ENCODE results near the gene IL3. TPM values are rescaled to one million over a fixed set of nuclear protein-coding genes. Genes with fewer than 3 reads are reported as not detected.

Gene IL3
- total RNA-seq, 2 experiments from 2014 or later = 0.47 to 1.5 TPM

DNA sequence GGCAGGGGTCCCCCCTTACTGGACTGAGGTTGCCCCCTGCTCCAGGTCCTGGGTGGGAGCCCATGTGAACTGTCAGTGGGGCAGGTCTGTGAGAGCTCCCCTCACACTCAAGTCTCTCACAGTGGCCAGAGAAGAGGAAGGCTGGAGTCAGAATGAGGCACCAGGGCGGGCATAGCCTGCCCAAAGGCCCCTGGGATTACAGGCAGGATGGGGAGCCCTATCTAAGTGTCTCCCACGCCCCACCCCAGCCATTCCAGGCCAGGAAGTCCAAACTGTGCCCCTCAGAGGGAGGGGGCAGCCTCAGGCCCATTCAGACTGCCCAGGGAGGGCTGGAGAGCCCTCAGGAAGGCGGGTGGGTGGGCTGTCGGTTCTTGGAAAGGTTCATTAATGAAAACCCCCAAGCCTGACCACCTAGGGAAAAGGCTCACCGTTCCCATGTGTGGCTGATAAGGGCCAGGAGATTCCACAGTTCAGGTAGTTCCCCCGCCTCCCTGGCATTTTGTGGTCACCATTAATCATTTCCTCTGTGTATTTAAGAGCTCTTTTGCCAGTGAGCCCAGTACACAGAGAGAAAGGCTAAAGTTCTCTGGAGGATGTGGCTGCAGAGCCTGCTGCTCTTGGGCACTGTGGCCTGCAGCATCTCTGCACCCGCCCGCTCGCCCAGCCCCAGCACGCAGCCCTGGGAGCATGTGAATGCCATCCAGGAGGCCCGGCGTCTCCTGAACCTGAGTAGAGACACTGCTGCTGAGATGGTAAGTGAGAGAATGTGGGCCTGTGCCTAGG is 13.0 kb downstream of the IL3 start, which contains the start of gene CSF2:
Gene CSF2 (plus strand): TSS at position 559 of the 783 bp plus-strand sequence. CDS start 35 bp downstream, at position 594.
- no peak for ATAC-seq
- Mint-ChIP-seq H3K9me3 (ENCODE audit: low read depth) (no peaks in the 10 kb centered on the region), H3K27ac (peak within 1 kb of the TSS; percentile 69), H3K27me3 (no peaks in the 10 kb centered on the region), H3K4me3 (peak within 1 kb of the TSS; percentile 26), H3K36me3 (no peaks in the 10 kb centered on the region), H3K4me1 (peaks cover 84% of the 10 kb centered on the region)
- CTCF ChIA-PET = interaction anchor here (1.0 to 2.9 kb wide), 6 partner anchors 11 to 107 kb away, joined by 3 to 15 read pairs (median 4); no protein-coding TSS in a partner anchor
- DNase-seq = no peak

DNA sequence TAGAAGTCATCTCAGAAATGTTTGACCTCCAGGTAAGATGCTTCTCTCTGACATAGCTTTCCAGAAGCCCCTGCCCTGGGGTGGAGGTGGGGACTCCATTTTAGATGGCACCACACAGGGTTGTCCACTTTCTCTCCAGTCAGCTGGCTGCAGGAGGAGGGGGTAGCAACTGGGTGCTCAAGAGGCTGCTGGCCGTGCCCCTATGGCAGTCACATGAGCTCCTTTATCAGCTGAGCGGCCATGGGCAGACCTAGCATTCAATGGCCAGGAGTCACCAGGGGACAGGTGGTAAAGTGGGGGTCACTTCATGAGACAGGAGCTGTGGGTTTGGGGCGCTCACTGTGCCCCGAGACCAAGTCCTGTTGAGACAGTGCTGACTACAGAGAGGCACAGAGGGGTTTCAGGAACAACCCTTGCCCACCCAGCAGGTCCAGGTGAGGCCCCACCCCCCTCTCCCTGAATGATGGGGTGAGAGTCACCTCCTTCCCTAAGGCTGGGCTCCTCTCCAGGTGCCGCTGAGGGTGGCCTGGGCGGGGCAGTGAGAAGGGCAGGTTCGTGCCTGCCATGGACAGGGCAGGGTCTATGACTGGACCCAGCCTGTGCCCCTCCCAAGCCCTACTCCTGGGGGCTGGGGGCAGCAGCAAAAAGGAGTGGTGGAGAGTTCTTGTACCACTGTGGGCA is 13.8 kb downstream of the IL3 start:
- peak overlapping the region; percentile 69 for H3K27ac Mint-ChIP-seq
- peak overlapping the region; percentile 26 for H3K4me3 Mint-ChIP-seq
- no peaks in the 10 kb centered on the region for H3K36me3 Mint-ChIP-seq
- CTCF ChIA-PET = interaction anchor here (1.0 to 2.9 kb wide), 4 partner anchors 12 to 106 kb away, joined by 3 to 15 read pairs (median 4); no protein-coding TSS in a partner anchor
- H3K27me3 Mint-ChIP-seq = no peaks in the 10 kb centered on the region
- H3K9me3 Mint-ChIP-seq (ENCODE audit: low read depth) = no peaks in the 10 kb centered on the region
- ATAC-seq (no peak), DNase-seq (no peak)
- peaks cover 84% of the 10 kb centered on the region for H3K4me1 Mint-ChIP-seq

DNA sequence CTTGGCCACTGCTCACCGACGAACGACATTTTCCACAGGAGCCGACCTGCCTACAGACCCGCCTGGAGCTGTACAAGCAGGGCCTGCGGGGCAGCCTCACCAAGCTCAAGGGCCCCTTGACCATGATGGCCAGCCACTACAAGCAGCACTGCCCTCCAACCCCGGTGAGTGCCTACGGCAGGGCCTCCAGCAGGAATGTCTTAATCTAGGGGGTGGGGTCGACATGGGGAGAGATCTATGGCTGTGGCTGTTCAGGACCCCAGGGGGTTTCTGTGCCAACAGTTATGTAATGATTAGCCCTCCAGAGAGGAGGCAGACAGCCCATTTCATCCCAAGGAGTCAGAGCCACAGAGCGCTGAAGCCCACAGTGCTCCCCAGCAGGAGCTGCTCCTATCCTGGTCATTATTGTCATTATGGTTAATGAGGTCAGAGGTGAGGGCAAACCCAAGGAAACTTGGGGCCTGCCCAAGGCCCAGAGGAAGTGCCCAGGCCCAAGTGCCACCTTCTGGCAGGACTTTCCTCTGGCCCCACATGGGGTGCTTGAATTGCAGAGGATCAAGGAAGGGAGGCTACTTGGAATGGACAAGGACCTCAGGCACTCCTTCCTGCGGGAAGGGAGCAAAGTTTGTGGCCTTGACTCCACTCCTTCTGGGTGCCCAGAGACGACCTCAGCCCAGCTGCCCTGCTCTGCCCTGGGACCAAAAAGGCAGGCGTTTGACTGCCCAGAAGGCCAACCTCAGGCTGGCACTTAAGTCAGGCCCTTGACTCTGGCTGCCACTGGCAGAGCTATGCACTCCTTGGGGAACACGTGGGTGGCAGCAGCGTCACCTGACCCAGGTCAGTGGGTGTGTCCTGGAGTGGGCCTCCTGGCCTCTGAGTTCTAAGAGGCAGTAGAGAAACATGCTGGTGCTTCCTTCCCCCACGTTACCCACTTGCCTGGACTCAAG is 14.6 kb downstream of the IL3 start:
- DNase-seq = peak; percentile 71
- peaks cover 85% of the 10 kb centered on the region for H3K4me1 Mint-ChIP-seq
- peak overlapping the region; percentile 25 for H3K4me3 Mint-ChIP-seq
- H3K36me3 Mint-ChIP-seq = no peaks in the 10 kb centered on the region
- H3K9me3 Mint-ChIP-seq (ENCODE audit: low read depth) = no peaks in the 10 kb centered on the region
- peak overlapping the region; percentile 68 for H3K27ac Mint-ChIP-seq
- peak; percentile 51 for ATAC-seq
- no peaks in the 10 kb centered on the region for H3K27me3 Mint-ChIP-seq
- CTCF ChIA-PET = interaction anchor here (0.7 to 2.9 kb wide), 5 partner anchors 9 to 105 kb away, joined by 3 to 15 read pairs (median 4); no protein-coding TSS in a partner anchor

DNA sequence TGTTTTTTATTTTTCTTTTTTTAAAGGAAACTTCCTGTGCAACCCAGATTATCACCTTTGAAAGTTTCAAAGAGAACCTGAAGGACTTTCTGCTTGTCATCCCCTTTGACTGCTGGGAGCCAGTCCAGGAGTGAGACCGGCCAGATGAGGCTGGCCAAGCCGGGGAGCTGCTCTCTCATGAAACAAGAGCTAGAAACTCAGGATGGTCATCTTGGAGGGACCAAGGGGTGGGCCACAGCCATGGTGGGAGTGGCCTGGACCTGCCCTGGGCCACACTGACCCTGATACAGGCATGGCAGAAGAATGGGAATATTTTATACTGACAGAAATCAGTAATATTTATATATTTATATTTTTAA is 15.2 kb downstream of the IL3 start:
- Mint-ChIP-seq H3K27me3 (no peaks in the 10 kb centered on the region), H3K4me3 (peak overlapping the region; percentile 16), H3K9me3 (ENCODE audit: low read depth) (no peaks in the 10 kb centered on the region), H3K4me1 (peaks cover 82% of the 10 kb centered on the region), H3K27ac (peak overlapping the region; percentile 68), H3K36me3 (no peaks in the 10 kb centered on the region)
- CTCF ChIA-PET = interaction anchor here (0.7 to 1.0 kb wide), 2 partner anchors 10 to 13 kb away, joined by 3 to 4 read pairs; no protein-coding TSS in a partner anchor
- ATAC-seq = no peak
- no peak for DNase-seq

DNA sequence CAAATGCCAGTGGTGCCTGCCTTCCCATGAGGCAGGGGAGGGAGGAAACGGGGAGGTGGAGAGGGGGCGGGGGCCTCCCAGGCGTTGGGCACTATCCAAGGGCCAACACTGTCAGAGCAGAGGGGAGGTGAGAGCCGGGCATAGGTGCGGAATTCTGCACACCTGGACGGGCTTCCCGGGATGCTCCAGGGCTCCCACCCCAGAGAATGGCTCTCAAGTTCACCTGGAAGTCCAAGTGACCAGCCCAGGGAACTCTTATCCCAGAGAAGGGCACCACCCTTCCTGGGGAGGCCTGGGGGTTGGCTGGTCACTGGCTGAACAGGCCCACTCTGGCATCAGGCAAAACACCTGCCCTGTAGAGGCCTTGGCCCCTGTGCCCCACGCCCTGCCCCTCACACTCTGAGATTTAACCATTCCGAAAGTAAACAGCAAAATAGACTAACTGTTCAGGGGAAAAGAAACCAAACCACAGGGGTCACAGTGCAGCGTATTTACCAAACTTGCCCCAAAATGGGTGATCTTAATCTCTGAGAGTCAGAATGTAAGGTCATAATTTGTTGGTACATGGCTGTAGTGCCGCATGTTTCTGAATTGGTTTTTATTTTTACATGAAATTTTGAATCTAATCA is 15.9 kb downstream of the IL3 start:
- no peaks in the 10 kb centered on the region for H3K9me3 Mint-ChIP-seq (ENCODE audit: low read depth)
- CTCF ChIA-PET = interaction anchor here (0.7 to 2.5 kb wide), 4 partner anchors 11 to 13 kb away, joined by 3 to 9 read pairs (median 4); no protein-coding TSS in a partner anchor
- no peaks in the 10 kb centered on the region for H3K27me3 Mint-ChIP-seq
- no peak overlapping the region for H3K4me3 Mint-ChIP-seq
- ATAC-seq (peak; percentile 32), DNase-seq (no peak)
- H3K27ac Mint-ChIP-seq = peak overlapping the region; percentile 76
- H3K4me1 Mint-ChIP-seq = peaks cover 76% of the 10 kb centered on the region
- no peaks in the 10 kb centered on the region for H3K36me3 Mint-ChIP-seq

DNA sequence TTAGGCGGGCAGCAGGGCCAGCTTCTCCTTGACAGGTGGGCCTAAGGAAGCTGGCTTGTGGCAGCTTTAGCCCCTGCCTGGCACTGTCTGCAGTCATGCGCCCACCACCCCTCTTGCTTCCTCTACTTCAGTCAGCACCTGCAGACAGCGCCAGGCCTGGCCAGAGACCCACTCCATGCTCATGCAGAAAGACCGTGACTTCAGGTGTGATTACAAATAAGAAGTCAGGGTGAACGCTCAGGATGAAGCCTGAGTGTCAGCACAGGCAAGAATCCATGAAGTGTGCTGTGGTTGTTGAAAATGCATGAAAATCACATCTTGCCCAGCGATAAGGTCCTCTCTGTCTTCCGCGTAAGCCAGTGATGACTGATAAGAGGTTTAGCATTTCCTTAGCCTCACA is 16.5 kb downstream of the IL3 start:
- no peak for ATAC-seq
- no peaks in the 10 kb centered on the region for H3K36me3 Mint-ChIP-seq
- CTCF ChIA-PET = interaction anchor here (1.5 to 2.5 kb wide), 3 partner anchors 11 to 14 kb away, joined by 3 to 9 read pairs (median 3); no protein-coding TSS in a partner anchor
- H3K4me3 Mint-ChIP-seq = no peak overlapping the region
- H3K9me3 Mint-ChIP-seq (ENCODE audit: low read depth) = no peaks in the 10 kb centered on the region
- H3K27ac Mint-ChIP-seq = peak overlapping the region; percentile 76
- no peaks in the 10 kb centered on the region for H3K27me3 Mint-ChIP-seq
- no peak for DNase-seq
- H3K4me1 Mint-ChIP-seq = peaks cover 78% of the 10 kb centered on the region

DNA sequence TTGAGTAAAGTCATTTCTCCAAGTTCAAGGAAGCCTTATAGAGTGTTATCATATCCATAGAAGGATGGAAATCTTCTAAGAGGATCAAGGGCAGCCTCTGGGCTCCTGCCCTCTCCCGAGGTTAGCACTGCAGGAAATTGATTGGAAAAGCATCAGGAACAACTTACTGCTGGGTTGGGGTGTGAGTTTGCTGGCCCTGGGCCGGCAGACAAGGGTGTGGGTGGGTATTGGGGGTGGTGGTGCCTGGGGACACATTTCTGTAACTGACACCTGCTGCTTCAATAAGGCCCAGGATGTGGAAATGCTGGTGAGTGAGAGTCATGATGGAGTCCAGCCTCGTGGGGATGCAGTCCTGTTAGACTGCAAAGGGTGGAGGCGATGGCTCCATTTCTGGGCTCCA is 18.6 kb downstream of the IL3 start:
- DNase-seq (no peak), ATAC-seq (no peak)
- Mint-ChIP-seq H3K9me3 (ENCODE audit: low read depth) (no peaks in the 10 kb centered on the region), H3K27ac (no peak overlapping the region), H3K4me1 (peaks cover 83% of the 10 kb centered on the region), H3K27me3 (no peaks in the 10 kb centered on the region), H3K36me3 (no peaks in the 10 kb centered on the region), H3K4me3 (no peak overlapping the region)
- CTCF ChIA-PET = interaction anchor here (0.5 to 2.5 kb wide), 2 partner anchors 16 to 149 kb away, joined by 3 to 9 read pairs; partner anchors contain the start of gene P4HA2

DNA sequence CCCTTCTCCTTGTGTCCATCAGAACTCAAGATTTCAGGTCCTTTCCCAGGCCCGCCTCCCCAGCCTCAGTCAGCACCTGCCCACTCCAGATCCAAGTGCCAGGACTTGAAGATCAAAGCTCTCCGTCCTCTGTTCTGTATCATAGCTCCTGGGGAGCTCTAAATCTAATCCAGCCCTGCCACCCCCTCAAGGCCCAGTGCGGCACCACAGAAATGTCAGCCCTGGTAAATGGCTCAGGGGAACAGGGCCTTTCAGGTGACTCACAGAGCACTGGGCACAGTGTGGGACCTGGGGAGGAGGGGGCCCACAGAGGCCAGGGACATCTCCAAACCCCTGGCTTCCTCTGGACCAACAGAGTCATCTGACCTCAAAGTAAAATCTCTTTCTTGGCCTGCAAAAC is 19.2 kb downstream of the IL3 start:
- Mint-ChIP-seq H3K9me3 (ENCODE audit: low read depth) (no peaks in the 10 kb centered on the region), H3K36me3 (no peaks in the 10 kb centered on the region), H3K27ac (no peak overlapping the region), H3K27me3 (no peaks in the 10 kb centered on the region), H3K4me1 (peaks cover 79% of the 10 kb centered on the region), H3K4me3 (no peak overlapping the region)
- DNase-seq (no peak), ATAC-seq (no peak)
- CTCF ChIA-PET = interaction anchor here (2.6 kb wide), 1 partner anchor 15 kb away, joined by 10 read pairs; no protein-coding TSS in a partner anchor

DNA sequence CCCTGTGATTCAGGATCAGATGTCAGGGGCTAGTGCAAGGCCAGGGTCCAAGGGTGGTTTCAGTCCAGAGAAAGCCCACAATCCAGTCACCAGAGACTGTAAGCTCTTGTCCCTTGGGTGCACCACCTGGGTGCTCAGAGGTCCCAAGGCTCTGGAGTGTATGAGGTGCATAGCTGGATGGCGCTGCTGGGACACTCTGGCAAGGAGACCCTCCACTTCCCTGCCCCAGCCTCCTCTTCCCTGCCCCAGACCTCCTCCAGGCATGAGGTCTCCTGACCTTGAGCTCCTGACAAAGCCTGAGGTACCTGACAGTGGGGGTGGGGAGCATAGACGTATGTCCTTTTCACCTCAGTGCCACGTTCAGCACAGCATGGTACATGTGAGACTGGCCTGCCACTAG is 20.1 kb downstream of the IL3 start:
- H3K4me1 Mint-ChIP-seq = peaks cover 77% of the 10 kb centered on the region
- CTCF ChIA-PET = interaction anchor here (1.4 to 2.6 kb wide), 2 partner anchors 14 kb away, joined by 3 to 10 read pairs; no protein-coding TSS in a partner anchor
- no peak for ATAC-seq
- no peak overlapping the region for H3K27ac Mint-ChIP-seq
- no peak overlapping the region for H3K4me3 Mint-ChIP-seq
- no peaks in the 10 kb centered on the region for H3K9me3 Mint-ChIP-seq (ENCODE audit: low read depth)
- no peaks in the 10 kb centered on the region for H3K36me3 Mint-ChIP-seq
- no peak for DNase-seq
- H3K27me3 Mint-ChIP-seq = no peaks in the 10 kb centered on the region

DNA sequence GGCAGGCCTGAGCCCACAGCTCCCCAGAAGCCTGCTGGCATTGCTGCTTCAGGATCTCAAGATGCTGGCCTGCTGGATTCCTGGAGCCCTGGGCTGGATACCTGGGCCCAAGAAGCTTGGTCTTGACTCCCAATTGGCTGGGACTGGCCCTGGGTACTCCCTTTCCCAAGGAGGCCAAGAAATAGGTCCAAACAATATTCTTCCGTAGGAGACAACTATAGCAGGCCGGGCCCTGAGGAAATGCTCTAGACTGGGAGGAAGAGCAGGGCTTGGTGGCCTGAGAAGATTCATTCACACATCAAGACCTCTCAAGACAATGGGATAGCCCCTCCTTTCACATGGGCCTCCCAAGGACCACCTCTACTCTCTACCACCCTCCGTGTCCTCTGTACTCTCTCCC is 21.0 kb downstream of the IL3 start:
- ATAC-seq = no peak
- H3K27ac Mint-ChIP-seq = peak overlapping the region; percentile 71

DNA sequence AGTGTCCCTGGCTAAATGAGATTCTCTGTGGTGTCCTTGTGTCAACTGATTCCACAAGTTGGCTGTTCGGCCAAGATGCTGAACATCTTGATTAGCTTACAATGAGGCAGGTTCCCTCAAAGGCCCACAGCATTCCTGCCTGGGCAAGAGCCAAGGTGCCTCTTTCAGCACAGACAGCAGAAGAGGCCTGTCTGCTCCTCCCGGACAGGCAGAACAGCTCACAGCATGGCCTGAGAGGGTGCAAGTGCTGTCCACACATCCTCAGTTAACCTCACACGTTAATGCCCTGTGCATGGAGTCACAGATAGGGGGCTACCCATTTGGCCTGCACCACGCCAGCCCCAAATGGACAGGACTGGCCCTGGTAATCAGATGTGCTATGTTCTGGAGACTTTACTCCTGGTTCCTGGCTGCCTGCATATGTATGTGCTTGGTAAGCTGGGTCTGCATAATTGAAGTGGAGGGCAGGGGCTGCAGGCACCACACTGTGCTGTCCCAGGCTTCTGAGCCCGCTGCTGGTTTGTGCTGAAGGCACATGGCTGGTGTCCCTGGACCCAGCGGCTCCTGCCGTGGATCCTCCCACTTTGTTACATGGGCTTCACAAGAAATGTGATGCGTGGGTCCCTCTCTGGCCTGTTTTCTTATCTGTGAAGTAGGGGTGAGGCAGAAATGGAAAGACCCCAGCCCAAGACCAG is 22.0 kb downstream of the IL3 start:
- Mint-ChIP-seq H3K36me3 (no peaks in the 10 kb centered on the region), H3K9me3 (ENCODE audit: low read depth) (no peaks in the 10 kb centered on the region), H3K4me3 (no peak overlapping the region), H3K27me3 (no peaks in the 10 kb centered on the region), H3K27ac (peak overlapping the region; percentile 78), H3K4me1 (peaks cover 63% of the 10 kb centered on the region)
- CTCF ChIA-PET = interaction anchor here (1.1 to 1.9 kb wide), 4 partner anchors 16 to 97 kb away, joined by 3 to 7 read pairs (median 4); no protein-coding TSS in a partner anchor
- DNase-seq (no peak), ATAC-seq (no peak)

More for the DNA sequence above, 21.0 kb downstream of the IL3 start:
- Mint-ChIP-seq H3K27me3 (no peaks in the 10 kb centered on the region), H3K4me1 (peaks cover 74% of the 10 kb centered on the region), H3K36me3 (no peaks in the 10 kb centered on the region), H3K9me3 (ENCODE audit: low read depth) (no peaks in the 10 kb centered on the region), H3K4me3 (no peak overlapping the region)
- CTCF ChIA-PET = interaction anchor here (1.4 to 2.6 kb wide), 2 partner anchors 13 to 15 kb away, joined by 3 to 10 read pairs; no protein-coding TSS in a partner anchor
- no peak for DNase-seq

Data from activated CD8-positive, alpha-beta memory T cell treated with anti-CD3 and anti-CD28 coated beads, Interleukin-2, amount 10 ng/mL, durations not matched to agents 7 days and 5 days (primary cell).